ENCODE results near the gene SAYSD1.
"Not testable (repeated sequence)": the region's sequence is repeated elsewhere in the genome, so short reads cannot be mapped to it uniquely, and the experiment has no call there.

SAYSD1 gene

GRCh38 chr6:39114704-39115599, at the start of gene SAYSD1:
Gene SAYSD1, minus strand, starts transcription at chr6:39115186. Its CDS starts 97 bp downstream, at chr6:39115089.
- DNase-seq (ENCODE audit: low spot score), result peak; percentile 98

GRCh38 chr6:39157511-39157910, 42.5 kb upstream of the SAYSD1 start:
- DNase-seq (ENCODE audit: low spot score), result no peak

- DNase-seq (ENCODE audit: low spot score), result no peak
Measured at GRCh38 chr6:39156801-39157200, 41.8 kb upstream of the SAYSD1 start.

GRCh38 chr6:39154705-39155104, 39.7 kb upstream of the SAYSD1 start:
- no peak for DNase-seq (ENCODE audit: low spot score)

DNA sequence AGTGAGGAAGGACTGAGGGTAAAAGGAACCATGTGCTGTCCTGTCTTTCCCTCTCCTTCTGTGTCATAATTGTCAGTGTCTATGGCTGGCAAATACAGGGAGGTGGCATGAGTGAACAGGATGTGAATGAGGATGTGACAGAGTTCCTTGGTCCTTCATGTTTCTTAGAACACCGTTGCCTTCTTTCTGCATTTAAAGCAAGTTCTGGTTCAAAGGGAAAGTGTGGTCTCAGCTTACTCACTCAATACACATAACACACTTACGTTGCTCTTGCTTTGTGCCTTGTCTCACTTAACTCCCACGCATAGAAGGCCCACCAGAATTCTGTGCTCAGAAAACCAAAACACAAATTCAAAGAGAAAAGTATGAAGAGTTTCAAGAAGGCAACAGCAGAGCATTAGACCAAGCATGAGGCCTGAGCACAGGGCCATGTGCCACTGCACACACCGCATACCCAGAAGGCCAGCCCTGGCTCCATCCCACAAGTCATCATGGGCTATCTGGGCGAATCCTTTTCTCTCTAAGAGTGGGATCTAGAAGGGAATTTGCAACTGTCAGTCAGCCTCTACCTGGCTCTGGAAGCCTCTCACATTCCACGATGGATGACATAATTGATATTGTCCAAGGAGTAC, 38.9 kb upstream of the SAYSD1 start:
- DNase-seq (ENCODE audit: low spot score), result no peak

DNA sequence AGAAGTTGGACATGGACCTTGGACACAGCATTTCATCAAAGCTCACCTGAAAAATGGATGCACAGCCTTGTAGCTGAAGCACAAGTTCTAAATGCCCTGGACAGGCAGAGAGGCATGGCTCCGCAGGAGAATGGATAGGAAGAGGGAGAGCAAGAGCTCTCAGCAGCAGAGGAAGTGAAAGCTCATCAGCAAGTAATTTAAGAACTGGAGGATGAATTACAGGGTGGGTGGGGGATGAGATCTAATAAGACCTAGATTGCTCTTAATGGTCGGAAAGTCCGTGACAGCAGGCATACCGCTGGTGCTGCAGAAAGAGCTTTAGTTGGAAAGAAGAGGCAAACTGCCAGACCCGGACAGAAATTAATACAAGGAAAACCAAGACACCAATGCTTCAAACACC, 37.3 kb upstream of the SAYSD1 start:
- DNase-seq (ENCODE audit: low spot score), result no peak

- no peak for DNase-seq (ENCODE audit: low spot score)
Measured at GRCh38 chr6:39151211-39151610, 36.2 kb upstream of the SAYSD1 start.

- DNase-seq (ENCODE audit: low spot score), result no peak
Measured at GRCh38 chr6:39144481-39145173, 29.6 kb upstream of the SAYSD1 start.

- DNase-seq (ENCODE audit: low spot score), result no peak
Measured at GRCh38 chr6:39143238-39143930, 28.4 kb upstream of the SAYSD1 start.

DNA sequence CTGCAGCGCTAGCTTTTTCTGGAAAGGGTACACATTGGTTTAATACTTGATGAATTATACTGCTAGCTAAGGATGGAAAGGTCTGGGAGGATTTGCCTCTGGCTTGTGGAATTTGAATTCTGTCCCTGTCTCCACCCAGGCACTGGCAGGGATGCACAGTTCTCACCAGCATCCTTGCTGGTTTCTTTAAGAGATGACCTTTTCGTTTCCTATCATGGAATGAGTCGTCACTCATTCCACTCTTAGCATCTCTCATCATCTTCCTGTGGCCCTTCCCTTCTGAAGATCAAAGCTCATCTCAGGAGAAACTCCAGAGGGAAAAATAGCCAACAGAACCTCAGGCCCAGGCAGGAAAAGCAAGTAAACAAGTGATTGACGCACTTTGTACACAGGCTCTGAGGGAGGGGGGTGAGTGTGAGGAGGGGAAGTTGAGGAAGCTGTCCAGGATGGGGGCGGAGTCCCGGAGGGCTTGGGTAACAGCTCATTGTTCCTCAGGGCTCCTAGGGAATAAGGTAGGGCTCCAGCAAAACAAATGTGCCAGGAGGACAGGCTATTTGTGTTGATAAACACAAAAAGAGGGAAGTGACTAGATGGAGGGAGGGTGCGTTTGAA, 25.7 kb upstream of the SAYSD1 start:
- no peak for DNase-seq (ENCODE audit: low spot score)

DNA sequence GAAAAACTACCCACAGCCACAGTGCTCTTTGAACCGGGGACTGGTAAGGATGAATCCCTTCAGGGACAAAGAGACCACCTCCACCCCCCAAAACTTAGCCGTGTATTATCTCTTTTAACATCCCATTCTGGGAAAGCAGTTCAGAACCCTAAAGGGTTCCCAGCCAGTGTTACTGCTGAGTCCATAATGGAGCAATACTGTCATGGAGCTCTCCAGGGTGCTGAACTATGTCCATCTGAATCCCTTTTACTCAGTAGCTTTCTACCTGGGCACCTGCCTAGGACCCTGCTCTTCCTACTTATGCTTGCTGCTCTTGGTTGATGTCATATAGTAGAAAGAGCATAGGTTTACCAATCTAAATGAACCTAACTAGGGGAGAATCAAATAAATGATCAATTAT, 22.3 kb upstream of the SAYSD1 start:
- DNase-seq (ENCODE audit: low spot score), result peak; percentile 25

- DNase-seq (ENCODE audit: low spot score), result not testable (repeated sequence)
Measured at GRCh38 chr6:39136207-39136606, 21.2 kb upstream of the SAYSD1 start.

GRCh38 chr6:39134761-39135160, 19.8 kb upstream of the SAYSD1 start:
- not testable (repeated sequence) for DNase-seq (ENCODE audit: low spot score)

- DNase-seq (ENCODE audit: low spot score), result no peak
Measured at GRCh38 chr6:39130691-39131090, 15.7 kb upstream of the SAYSD1 start.

DNA sequence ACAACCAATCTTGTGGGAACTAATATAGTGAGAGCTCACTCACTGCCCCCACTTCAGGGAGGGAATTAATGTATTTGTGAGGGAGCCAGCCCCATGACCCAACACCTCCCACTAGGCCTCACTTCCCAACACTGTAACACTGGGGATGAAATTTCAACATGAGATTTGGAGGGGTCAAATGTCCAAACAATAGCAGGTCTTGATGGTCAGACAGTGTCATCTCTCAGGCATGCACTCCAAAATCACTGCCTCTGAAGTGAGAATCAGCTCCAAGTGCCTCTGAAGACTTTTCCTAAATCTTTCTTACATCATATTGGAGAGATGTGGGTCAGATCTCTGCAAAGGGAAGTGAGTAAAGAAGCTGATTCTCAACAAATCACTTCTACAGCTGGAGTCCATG, 13.8 kb upstream of the SAYSD1 start:
- DNase-seq (ENCODE audit: low spot score), result no peak

DNA sequence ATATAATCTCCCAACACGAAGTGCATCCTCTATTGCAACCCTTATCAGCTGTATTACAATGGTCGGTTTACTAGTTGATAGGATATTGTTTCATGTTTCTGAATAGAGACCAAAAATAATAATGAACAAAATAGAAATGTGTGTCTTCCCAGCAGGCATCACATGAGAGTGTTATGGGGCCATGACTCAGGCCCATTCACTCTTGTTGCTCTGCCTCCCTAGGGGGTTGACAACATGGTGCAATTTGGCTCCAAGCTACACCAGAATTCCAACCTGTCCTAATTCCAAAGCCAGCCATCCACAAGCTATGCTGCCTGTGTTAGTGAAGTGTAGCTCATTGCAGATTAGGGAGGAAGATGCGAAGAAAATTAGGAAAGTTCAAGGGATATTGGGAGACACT, 13.1 kb upstream of the SAYSD1 start:
- DNase-seq (ENCODE audit: low spot score), result no peak

DNA sequence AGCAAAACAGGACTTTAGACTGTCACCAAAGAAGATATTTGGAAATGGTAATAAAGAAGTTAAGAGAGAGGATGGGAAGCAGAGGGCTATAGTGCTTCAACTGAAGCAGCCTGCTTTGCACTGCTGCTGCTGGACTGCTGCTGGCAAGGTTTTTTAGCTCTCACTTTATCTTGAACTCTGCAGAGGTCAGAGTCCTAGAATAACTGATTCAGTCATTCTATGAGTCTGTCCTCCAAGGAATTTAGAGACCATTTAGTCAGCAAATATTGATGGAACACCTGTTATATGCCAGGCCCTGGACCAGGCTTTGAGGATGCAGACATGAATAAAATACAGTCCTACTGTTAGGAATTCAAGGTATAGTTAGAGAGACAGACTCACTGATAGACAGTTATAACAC, 9.1 kb upstream of the SAYSD1 start:
- no peak for DNase-seq (ENCODE audit: low spot score)

DNA sequence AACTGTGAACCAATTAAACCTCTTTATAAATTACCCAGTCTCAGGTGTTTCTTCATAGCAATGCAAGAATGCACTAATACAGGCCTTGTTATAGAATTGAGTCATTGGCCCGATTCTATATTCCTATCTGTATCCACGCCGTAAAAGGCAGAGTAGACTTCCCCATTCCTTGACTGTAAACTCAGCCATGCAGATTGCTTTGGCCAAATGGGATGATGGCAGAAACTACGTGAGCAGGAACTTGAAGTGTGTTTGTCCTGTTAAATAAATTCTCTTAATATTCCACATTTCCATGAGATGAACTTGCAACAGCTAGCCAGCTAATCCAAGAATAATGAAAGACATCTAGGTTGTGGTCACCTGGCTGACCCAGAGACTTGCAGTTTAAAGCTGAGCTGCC, 3.9 kb upstream of the SAYSD1 start:
- DNase-seq (ENCODE audit: low spot score), result no peak

DNA sequence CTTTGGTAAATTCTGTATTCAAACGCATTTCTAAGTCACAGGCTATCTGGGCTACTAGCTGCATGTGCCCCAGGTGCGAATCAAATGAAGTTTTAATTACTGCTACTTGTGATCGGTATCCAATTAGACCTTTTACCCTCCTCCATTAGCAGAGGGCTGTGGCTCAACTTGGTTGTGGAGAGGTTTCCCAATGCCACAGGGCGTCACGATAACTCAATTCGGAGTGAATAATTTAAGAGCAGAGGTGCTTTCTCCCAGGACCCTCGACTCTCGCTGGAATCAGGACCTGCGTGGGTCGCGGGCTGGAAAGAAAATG, 640 bp downstream of the SAYSD1 start:
- no peak for DNase-seq (ENCODE audit: low spot score)

DNA sequence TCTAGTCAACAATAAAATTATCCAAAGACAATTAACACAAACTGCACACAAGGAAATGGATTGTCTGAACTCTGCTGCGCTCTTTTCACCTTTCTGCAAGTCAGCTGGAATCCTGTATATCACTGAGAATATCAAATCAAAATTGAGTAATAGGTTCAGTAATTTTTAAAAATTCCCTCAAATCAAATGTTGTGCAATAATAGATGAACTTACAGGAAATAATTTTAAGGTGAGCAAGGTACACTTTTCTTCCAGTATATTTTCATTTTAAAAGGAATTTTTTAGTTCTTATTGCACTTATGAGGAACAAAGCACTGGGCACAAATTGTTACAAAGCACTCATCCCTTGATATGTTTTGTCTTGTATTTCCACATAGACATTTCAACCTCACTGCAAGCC, 1.2 kb downstream of the SAYSD1 start:
- DNase-seq (ENCODE audit: low spot score), result no peak

DNA sequence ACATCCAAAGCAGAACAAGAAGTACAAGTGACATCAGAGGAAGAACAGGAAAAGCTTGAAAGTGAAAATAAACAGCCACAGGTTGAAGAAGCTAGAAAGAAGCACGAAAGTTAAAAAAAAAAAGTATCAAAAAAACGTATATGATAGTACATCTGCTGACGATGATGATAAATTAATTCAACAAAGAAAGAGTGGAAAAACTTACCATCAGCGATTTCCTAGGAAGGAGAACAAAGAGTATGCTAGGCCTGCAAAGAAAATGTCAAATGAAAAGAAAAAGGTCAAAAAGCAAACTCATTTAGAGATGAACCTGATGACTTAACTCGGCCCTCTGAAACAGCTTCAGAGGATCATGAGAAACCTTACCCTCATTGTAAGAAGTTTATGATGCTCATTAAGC, 3.7 kb downstream of the SAYSD1 start:
- DNase-seq (ENCODE audit: low spot score), result no peak
